A172 (cell line): ENCODE measurements around the gene LCORL. TPM values are rescaled to one million over a fixed set of nuclear protein-coding genes. Genes with fewer than 3 reads are reported as not detected.
"Not testable (repeated sequence)": the region's sequence is repeated elsewhere in the genome, so short reads cannot be mapped to it uniquely, and the experiment has no call there.

Experiments
- DNase-seq: peaks from one replicate; pipeline ENCODE4 v3.0.0-alpha.2; 2015; ENCODE audit warnings: low spot score
- total RNA-seq: library from RNA; depleted of rRNA; stranded (reverse); fragments of >200 nt; shearing (Covaris generic); gene quantifications from 2 replicates; pipeline ENCODE4 v1.2.3, GENCODE V29; 2014

LCORL gene
- total RNA-seq, 1 experiment from 2014 or later, result 14.4 TPM

DNA sequence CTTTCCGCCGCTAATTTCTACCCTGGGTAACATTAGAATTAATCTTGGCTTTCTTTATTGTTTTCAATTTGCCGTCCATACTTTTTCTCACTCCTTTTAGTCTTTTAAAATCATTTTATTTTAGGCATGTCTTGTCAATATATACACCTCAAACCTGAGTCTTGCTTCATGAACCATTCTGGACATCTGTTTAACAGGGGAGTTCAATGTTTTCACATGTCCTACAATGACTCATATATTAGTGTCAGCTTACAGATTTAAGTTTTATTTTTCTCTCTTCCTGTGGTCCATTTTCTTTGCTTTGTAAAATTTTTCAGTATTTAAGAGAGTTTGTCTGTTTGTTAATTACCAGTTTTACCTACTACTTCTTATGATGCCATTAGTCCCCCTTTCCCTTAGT lies 89.5 kb downstream of the LCORL start:
- no peak for DNase-seq

DNA sequence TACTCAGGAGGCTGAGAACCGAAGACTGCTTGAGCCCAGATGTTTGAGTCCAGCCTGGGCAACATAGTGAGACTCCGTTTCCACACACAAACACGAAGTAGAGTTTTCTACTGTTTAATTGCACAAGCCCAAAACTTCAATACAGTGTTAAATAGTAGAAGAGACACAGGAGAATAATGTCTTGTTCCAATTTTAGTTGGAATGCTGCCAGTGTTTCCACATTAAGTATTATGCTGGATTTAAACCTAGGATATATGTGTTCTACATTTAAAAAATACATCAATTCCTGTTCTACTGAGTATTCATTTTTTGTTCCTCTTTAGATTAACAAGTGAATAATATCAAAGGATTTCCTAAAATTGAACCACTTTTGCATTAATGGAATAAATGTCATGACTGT lies 91.3 kb downstream of the LCORL start:
- no peak for DNase-seq

DNA sequence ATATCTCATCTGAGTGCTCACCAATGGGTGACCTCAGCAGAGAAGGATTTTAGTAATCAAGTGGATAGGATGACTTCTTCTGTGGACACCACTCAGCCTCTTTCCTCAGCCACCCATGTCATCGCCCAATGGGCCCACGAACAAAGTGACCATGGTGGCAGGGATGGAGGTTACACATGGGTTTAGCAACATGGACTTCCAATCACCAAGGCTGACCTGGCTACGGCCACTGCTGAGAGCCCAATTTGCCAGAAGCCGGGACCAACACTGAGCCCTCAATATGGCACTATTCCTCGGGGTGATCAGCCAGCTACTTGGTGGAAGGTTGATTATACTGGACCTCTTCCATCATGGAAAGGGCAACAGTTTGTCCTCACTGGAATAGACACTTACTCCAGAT lies 97.4 kb downstream of the LCORL start:
- no peak for DNase-seq

GRCh38 chr4:17921451-17921850 lies 100.1 kb downstream of the LCORL start:
- no peak for DNase-seq

DNA sequence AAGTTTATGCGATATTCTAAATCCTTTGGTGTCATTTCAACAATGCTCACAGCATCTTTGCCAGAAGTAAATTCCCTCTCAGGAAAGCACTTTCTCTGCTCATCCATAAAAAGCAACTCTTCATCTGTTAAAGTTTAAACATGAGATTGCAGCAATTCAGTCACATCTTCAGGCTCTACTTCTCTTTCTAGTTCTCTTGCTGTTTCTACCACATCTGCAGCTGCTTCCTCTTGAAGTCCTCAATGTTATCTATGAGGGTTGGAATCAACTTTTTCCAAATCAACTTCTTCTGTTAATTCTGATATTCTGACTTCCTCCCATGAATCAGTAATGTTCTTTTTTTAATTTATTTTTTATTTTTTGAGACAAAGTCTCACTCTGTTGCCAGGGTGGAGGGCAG lies 100.9 kb downstream of the LCORL start:
- no peak for DNase-seq

DNA sequence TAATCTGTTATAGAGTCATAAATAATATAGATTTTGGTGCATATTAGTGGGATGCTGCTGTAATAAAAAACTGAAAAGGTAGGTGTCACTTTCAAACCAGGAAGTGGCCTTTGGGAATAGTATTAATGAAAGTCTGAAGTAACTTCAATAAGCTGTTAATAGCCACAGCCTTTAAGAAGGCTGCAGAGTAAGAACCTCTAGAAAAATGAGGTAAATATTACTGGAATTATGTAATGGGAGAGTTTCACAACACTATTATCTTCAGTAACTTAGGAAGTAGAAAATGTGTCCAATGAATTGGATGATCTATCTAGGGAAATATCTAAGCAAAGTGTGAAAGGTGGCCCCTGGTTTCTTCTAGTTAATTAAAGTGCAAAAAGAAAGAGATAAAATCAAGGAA lies 106.1 kb downstream of the LCORL start:
- DNase-seq, result no peak

- DNase-seq, result no peak
Observed at GRCh38 chr4:17912011-17912410, 109.5 kb downstream of the LCORL start.

DNA sequence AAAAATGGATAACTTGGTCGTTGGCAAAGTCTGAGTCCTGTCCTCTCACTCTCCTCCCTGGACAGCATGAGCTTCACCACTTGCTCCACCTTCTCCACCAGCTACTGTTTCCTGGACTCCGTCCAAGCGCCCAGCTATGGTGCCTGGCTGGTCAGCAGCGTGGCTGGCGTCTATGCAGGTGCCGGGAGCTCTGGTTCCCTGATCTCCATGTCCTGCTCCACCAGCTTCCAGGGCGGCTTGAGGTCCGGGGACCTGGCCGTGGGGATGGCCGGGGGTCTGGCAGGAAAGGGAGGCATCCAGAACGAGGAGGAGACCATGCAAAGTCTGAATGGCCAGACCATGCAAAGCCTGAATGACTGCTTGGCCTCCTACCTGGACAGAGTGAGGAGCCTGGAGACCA lies 109.9 kb downstream of the LCORL start:
- DNase-seq, result no peak

- DNase-seq, result no peak
Observed at GRCh38 chr4:17898553-17899055, 123.0 kb downstream of the LCORL start.

DNA sequence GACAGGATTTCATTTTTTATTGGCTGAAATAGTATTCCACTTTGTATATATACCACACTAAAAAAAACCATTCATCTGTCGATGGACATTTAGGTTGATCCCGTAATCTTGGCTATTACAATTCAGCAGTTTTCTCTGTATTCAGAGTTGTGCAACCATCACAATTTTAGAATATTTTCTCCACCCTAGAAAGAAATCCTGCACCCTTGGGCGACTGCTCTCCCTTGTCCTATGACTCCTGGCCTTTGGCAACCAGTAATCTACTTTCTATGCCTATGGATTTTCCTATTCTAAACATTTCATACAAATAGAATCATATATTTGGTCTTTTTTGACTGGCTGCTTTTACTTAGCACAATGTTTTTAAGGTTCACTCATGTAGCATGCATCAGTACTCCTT lies 126.1 kb downstream of the LCORL start:
- DNase-seq, result no peak

GRCh38 chr4:17894421-17894820 lies 127.1 kb downstream of the LCORL start:
- no peak for DNase-seq

- no peak for DNase-seq
Observed at GRCh38 chr4:17889692-17890091, 131.9 kb downstream of the LCORL start.

- DNase-seq, result no peak
Observed at GRCh38 chr4:17884511-17884910, 137.0 kb downstream of the LCORL start.

- no peak for DNase-seq
Observed at GRCh38 chr4:17884063-17884462, 137.5 kb downstream of the LCORL start.

DNA sequence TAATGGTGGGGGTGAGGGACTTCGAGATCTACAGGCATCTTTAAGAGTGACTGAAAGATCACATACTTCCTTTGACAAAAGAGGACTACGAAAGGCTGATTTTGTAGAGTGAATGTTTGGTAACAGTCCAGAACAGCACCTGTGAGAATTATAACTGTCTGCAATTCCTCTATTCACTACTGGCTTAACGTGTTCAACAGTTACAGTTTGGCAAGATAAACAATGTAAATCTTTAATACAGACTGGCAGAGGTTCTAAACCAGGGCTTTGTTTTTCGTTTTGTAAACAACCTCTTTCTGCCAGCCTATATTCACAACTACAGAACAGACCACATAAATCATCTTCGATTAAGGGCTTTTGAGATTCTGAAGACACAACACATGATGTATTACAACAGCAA lies 143.9 kb downstream of the LCORL start:
- DNase-seq, result no peak

- no peak for DNase-seq
Observed at GRCh38 chr4:17876943-17877342, 144.6 kb downstream of the LCORL start.

DNA sequence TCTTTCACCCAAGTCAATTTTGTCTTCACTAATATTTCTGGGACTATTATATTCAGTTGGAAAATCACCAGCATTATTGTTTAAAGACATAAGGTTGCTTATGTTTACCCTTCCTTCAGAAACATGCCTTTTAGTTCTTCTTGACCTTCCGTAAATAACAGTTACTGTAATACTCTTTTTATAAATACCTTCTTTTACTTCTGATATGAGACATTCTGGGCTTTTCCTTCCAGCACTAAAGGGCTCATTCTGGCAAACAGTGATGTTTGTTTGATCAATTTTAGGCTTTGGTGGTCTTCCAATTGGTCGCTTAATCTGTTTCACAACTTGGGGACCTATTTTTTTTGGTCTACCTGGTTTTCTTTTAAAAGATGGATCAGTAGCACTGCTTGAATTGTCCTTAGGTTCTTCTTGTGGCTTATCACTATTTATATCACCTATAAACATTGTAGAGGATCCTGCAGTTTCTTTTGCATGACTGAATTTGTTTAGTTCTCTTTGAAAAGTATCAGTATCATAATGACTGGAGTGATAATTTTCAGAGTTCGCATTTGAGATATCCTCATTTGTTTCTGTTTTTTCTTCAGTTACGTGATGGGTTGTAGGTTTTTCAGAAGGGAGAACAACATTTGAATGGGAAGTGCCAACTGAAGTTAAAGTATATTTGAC lies 146.0 kb downstream of the LCORL start:
- no peak for DNase-seq

GRCh38 chr4:17869327-17869726 lies 152.2 kb downstream of the LCORL start:
- no peak for DNase-seq

DNA sequence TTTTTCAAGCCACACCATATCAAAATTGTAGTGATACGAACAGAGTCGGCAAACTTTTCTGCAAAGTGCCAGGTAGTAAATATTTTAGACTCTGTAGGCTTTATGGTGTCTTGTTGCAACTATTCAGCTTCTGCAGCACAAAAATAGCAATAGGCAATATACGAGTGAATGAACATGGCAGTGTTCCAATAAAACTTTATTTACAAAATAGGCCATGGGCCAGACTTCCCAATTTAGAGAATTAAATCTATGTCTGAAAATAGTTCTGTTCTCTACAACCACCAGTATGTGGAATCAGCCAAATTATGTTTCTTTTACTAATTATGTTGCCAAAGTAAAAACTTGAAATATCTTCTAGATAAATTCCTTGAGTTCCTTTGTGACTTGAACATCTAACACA lies 154.3 kb downstream of the LCORL start:
- no peak for DNase-seq

DNA sequence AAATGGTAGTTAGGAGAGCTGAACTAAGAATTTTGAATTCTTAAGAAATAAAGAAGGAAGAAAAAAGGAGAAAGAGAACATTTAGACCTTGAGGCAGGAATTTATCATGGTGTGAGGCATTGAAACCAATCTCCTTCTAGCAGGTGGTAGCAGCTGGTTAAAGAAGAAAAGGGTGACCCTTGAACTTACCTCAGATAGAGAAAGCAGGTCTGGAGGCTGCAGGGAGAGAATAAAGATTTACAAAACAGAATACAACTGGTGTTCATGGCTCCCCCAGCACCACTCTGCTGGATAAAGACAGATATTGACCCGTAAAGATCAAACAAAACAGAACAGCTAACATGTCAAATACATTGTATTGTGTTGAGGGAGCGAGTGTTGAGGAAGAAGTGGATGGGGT lies 154.7 kb downstream of the LCORL start:
- DNase-seq, result no peak

- DNase-seq, result no peak
Observed at GRCh38 chr4:17865866-17866363, 155.6 kb downstream of the LCORL start.

GRCh38 chr4:17861906-17862305 lies 159.6 kb downstream of the LCORL start:
- not testable (repeated sequence) for DNase-seq

GRCh38 chr4:17859793-17860406 lies 161.7 kb downstream of the LCORL start:
- no peak for DNase-seq

DNA sequence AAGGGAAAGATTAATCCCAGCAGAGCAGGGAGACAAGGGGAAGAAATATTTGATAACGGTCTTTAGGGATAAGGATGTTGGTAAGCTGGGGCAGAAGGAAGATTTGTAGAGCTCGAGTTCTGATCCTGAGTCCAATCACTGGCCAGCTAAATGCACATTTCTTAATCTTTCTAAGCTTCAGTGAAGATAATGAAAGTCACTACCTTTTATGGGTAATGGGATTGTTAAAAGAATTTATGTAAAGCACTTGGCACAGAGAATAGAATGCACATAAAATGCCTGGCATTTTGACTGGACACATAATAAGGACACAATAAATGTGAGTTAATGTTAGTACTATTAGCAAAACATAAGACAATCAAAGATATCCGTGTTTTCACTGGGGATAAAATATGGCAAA lies 167.5 kb downstream of the LCORL start:
- no peak for DNase-seq
